GM21423 (cell line): ENCODE results near the gene DEFB128.
"Not testable (repeated sequence)": the region's sequence is repeated elsewhere in the genome, so short reads cannot be mapped to it uniquely, and the experiment has no call there.

Source experiments
- ATAC-seq: cut with Tn5 transposase; IDR thresholded peaks from one replicate; pipeline ENCODE4 v1.9.1; 2021; ENCODE audit warnings: mild to moderate bottlenecking, moderate library complexity; ENCODE audit not compliant: unreplicated experiment

Gene DEFB128

DNA sequence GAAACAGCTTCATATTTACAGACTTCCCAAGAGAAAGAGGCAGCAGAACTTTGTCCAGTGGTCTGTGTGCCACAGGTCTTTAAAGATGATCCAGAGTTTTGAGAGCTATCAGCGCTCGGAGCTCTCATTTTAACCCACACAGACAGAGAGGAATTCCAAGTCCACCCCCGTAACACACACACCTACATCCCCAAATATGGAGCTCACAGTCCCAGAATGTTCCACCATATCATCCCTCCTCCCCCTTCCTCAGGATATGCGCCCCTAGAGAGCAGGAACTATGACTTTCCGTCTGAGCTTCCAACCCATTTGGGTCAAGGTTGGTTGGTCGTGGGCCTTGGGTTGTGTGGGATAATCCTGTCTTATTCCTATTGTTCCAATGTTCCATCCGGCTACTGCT, at the start of gene DEFB128:
TSS of gene DEFB128 (minus strand) at position 101 of the 400 bp plus-strand sequence. CDS start at position 13, 88 bp downstream.
- no peak for ATAC-seq

DNA sequence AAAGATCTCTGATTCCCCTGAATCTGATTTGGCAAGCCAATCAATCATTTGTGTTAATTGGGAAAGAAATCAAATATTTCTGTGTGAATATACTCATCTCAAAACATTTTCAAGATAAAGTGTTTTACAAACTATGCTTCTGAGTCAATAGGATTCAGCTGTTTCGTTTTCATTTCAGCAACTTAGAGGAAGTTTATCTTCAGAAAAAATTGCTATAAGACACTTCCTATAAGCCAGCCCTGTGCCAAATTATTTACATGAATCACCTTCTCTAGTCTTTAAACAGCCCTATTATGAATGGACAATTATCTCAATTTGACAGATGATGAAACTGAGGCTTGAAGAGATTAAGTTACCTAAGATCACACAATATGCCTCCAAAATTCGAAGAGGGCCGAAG, 48.4 kb upstream of the DEFB128 start:
- no peak for ATAC-seq

DNA sequence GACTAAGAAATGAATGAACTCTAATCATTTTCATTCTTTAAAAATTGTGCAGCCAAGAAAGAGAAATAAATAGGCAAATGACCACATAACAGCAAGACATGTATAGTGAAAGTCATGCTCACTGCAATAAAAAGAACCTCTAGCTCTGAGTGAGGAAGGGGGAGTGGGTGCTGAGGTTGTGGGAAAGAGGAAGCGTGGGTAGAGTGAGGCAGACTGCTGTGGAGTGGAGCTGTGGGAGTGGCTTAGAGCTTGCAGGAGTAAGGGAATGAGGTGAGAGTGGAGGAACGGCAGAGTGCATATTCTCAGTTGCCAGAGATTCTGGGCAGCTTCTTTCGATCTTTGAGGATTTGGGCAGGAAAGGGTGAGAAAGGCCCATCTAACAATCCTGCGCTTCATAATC, 48.0 kb upstream of the DEFB128 start:
- peak; percentile 53 for ATAC-seq

DNA sequence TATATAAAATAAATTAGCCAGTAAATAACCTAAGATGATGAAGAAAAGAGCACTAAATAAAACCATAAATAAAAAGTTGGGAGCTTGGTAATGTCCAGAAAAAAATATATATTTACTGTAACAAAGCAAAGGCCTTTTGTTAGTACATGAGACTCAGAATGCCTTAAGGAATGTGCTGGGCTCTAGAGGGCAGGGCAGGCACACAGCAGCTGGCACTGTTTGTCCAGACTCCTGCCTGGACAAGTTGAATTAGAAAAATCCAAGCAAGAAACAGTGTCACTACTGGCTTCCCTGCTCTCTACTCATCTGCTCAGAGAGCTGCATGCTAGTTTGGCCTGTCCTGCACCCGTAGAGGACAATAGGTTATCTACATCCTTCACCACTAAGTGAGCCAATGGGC, 46.4 kb upstream of the DEFB128 start:
- ATAC-seq, result no peak

DNA sequence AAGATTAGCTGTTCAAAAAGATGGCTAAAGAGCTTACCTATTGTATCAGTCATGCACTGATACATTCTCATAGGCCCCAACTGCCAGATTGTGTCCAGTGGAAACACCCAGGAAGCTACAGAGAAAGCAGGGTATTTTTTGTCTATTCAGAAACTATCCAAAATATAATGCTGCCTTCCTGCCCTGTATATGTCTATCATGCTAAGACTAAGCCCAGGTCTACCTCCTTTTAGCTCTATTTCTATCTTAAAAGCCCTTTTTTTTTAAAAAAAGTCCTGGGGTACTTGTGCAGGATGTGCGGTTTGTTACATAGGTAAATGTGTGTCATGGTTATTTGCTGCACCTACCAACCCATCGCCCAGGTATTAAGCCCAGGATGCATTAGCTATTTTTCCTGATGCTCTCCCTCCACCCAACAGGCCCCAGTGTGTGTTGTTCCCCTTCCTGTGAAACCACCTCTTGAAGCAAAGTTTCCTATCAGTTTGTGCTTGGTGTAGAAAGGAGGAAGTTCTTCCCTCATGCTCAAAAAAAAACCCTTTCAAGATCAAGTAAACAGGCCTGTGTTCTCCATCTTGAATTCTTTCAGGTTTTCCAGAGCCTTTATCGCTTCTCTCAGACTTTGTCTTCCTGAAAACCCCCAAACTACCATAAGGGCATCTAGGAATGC, 38.1 kb upstream of the DEFB128 start:
- no peak for ATAC-seq

DNA sequence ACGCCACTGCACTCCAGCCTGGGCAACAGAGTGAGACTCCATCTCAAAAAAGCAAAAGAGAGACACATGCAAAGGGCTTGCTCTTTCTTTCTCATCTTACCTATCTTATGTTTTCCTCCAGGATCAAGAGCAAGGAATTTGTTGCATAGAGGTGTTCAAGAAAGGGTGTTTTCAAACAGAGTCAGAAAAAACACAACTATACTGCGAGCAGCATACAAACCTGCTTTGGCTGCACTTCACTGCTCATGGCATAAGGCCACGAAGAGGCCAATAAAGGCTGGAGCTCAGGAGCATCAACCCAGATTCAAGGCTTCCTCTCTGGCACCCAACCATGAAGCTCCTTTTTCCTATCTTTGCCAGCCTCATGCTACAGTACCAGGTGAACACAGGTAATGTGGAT, 37.4 kb upstream of the DEFB128 start, which contains the start of gene DEFB129:
TSS of gene DEFB129 (plus strand) at position 301 of the 400 bp plus-strand sequence. CDS start at position 332, 31 bp downstream.
- ATAC-seq, result no peak

DNA sequence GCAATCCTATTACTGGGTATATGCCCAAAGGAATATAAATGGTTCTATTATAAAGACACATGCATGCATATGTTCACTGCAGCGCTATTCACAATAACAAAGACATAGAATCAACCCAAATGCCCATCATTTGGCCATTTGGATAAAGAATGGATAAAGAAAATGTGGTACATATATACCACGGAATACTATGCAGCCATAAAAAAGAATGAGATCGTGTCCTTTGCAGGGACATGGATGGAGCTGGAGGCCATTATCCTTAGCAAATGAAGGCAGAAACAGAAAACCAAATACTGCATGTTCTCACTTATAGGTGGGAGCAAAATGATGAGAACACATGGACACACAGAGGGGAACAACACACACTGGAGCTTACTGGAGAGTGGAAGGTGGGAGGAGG, 36.4 kb upstream of the DEFB128 start:
- ATAC-seq, result not testable (repeated sequence)

DNA sequence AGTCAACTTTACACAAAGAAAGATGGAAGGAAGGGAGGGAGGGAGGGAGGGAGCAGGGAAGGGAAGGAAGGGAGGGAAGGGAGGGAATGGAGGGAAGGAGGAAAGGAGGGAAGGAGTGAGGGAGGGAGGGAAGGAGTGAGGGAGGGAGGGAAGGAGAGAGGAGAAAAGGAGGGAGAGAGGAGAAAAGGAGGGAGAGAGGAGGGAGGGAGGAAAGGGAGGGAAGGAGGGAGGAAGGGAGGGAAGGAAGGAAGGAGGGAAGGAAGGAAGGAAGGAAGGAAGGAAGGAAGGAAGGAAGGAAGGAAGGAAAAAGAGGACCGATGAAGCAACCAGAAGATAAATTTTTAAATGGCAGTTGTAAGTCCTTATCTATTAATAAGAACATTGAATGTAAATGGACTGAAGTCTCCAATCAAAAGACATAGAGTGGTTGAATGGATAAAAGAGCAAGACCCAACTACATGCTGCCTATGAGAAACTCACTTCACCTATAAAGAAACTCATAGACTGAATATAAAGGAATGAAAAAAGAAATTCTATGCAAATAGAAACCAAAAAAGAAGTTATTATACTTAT, 31.8 kb upstream of the DEFB128 start:
- no peak for ATAC-seq

DNA sequence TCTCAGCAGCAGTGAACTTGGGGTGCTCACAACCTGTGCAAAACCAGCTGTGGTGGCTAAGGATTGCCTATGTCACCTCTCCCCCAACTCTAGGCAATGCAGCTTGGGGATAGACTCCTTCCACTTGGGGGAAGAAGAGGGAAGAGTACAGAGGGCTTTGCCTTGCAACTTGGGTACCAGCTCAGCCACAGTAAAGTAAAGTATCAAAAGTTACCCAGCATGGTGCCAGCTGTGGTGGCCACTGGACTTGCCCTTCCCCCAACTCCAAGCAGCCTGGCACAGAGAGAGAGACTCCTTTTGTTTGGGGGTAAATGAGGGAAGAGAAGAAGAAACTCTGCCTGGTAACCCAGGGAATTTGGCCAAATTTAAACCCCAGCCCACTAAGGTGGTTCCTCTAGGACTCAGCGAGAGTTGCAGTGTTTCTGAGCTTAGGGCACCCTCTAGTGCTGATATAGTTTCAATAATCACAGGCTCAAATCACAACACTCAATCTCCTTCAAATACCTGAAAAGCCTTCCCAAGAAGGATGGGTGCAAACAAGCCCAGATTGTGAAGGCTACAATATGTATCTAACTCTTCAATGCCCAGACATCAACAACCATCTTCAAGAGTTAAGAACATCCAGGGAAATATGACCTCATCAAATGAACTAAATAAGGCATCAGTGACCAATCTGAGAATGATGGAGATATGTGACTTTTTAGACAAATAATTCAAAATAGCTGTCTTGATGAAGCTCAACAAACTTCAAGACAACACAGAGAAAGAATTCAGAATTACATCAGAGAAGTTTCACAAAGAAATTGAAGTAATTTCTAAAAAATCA, 30.0 kb upstream of the DEFB128 start:
- ATAC-seq, result no peak

DNA sequence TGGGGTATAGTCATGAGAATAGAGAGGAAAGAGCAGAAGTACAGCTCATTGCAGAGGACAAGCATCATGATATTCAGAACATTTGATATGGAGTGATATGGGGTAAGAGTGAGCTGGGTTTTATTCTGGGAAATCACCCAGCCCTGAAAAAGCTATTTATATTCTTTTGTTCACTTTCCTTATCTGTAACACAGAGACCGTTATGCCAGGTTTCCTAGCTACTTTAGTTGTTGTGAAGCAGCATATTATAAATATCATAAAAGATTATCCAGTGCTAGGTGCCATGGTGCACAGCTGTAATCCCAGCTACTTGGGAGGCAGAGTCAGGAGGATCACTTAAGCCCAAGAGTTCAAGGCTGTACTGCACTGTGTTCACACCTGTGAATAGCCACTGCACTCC, 27.8 kb upstream of the DEFB128 start:
- ATAC-seq, result no peak

DNA sequence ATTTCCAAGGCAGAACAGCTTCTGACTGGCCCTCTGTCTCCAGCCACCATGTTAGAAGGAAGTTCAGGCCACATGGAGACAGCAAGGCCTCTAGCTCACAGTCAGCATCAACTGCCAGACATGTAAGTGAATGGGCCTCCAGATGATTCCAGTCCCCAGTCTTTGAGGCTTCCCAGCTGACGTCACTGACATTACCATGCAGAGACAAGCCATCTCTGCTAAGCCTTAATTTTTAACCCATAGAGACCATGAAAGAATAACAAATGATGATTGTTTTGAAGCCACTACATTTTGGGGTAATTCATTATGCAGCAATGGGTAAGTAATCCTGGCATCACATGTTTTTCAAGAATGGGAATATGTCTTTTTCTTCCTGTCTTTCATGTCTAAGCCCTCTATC, 26.3 kb upstream of the DEFB128 start:
- no peak for ATAC-seq

DNA sequence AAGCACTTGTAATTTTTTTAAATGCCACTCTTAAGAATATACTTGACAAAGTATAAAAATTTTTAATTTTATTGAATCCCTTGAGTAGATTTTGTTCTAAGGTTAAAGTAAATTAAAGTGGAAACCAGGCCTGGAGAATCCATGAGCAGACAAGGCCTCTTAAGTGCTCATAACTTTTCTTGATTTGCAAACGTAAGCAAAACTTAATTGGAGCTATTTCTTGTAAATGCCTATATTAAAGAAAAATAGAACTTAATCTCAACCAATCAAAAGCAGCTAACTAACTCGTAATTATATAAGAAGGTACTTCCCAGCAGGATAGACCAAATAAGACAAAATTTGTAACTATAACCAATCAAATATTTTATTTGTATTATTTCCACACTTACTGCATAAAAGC, 24.9 kb upstream of the DEFB128 start:
- no peak for ATAC-seq

DNA sequence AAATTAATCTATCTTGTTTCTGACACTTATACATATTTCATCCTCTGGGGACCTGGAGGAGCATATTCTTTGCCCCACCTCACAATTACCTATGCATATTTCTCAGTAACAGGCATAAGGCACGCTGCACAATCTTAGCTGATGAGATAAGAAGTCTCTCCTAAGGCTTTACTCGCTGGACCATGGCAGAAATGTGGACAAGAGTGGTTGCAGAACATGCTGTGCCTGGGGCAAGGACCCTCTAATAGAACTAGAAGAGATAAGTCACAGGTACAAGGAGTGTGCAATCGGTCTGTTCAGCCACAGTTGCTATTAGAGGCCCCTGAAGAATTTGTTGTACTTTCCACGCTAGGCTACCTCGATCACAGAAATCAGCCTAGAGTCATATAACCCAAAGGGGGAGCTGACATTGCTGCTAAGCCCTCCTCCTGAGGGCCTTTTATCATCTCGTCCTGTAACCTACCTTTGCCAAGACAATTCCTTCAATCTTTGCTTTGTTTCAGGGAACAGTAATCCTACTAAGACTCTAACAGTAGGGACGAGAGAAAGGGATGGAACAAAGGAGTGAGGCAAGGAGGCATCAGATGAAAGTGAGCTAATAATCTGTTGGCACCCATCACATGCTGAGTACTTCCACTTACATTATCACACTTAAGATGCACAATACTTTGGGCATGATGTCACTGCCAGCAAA, 21.4 kb upstream of the DEFB128 start:
- ATAC-seq, result no peak

DNA sequence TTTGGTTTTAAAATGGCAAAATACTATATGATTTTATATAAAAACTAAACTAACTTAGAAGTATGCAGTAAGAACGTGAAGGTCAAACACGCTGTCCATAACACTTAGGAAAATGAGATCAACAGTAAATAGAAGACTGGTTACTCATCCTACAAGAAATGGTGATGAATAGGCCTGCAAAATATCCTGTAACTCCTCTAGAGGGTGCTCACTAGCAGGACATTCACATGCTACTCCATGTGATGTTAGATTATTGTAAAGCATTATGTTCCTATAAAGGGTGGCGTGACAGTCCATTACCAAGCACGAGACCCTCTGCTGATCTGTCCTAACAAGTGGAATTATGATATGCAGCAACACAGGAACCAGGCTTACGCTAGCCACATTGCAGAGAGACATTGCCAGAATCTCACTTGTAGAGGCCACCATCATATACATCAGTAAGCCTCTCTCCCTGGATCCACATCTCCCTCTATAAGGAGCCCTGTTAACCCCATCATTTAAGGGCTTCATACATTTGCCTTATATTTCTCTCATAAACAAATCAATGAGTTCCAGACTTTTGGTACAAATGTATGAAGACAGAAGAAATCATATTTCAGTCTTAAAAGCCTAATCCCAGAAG, 19.5 kb upstream of the DEFB128 start:
- ATAC-seq, result no peak

DNA sequence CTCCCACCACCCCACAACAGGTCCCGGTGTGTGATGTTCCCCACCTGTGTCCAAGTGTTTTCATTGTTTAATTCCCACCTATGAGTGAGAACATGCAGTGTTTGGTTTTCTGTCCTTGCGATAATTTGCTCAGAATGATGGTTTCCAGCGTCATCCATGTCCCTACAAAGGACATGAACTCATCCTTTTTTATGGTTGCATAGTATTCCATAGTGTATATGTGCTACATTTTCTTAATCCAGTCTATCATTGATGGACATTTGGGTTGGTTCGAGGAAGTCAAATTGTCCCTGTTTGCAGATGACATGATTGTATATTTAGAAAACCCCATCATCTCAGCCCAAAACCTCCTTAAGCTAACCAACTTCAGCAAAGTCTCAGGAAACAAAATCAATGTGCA, 14.1 kb upstream of the DEFB128 start:
- not testable (repeated sequence) for ATAC-seq

DNA sequence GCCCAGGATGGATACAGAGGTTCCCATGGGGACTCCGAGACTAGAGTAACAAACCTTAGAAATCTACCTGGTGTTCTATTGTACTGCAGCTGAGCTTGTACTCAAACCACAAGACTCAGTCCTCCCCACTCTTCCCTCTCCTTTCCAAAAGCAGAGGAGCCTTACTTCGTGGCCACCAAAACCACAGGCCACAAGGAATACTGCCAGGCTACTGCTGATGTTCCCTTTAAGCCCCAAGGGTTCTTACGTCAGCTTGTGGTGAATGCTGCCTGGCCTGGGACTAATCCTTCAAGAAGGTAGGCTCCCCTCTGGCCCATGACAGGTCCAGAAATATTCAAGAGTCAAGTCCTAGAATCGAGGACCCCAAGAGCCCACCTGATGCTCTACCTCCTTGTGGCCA, 10.5 kb upstream of the DEFB128 start:
- ATAC-seq, result no peak

DNA sequence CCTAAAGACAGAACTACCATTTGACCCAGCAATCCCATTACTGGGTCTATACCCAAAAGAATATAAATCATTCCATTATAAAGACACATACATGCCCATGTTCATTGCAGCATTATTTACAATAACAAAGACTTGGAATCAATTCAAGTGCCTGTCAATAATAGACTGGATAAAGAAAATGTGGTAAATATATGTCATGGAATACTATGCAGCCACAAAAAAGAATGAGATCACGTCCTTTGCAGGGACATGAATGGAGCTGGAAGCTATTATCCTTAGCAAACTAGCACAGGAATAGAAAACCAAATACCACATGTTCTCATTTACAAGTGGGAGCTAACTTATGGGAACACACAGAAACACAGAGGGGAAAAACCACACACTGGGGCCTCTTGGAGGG, 8.7 kb upstream of the DEFB128 start:
- ATAC-seq, result no peak

DNA sequence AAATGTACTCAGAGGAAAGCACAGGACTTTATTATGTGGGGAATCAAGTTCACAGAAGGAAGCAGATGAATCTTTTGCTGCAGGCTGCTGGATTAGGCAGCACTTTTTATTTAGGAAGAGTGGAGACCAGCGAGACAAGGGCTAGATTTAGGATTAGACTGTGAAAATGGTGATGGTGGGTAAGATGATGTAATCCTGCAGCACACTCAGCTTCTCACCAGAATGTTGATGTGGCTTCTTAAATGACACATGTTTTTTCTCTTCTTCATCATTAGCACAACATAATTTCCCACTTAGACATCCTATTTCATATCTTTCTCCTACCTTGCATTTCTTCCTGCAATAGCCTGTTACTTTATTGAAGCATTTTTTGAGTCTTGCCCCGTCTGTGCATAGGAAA, 1.8 kb downstream of the DEFB128 start:
- ATAC-seq, result no peak

DNA sequence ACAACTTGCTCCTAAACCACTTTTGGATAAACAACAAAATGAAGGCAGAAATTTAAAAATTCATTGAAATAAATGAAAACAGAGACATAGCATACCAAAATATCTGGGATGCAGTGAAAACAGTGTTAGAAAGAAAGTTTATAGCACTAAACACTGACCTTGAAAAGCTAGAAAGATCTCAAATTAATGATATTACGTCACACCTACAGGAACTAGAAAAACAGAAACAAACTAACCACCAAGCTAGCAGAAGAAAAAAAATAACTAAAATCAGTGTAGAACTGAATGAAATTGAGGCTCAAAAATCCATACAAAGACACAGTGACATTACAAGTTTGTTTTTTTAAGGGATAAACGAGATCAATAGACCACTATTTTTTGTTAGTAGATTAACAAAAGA, 5.2 kb downstream of the DEFB128 start:
- no peak for ATAC-seq

DNA sequence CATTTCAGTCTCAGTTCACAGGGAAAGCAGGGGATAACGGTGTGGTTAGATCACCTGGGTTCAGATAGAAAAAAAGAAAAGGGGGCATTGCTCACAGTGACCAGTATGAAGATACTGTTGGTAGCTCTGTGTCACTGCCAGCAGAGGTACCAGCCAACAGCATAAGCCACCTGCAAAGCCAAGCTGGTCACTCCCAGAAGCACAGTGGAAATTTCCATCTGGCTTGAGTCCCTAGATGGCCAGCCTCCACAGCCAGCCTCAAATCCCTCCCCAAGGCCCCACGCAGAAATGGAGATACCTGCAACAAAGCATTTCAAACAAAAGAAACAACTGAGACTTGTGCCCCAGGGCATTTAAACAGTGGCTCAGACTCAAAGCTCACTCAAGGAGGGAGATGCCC, 20.6 kb downstream of the DEFB128 start:
- ATAC-seq, result no peak

DNA sequence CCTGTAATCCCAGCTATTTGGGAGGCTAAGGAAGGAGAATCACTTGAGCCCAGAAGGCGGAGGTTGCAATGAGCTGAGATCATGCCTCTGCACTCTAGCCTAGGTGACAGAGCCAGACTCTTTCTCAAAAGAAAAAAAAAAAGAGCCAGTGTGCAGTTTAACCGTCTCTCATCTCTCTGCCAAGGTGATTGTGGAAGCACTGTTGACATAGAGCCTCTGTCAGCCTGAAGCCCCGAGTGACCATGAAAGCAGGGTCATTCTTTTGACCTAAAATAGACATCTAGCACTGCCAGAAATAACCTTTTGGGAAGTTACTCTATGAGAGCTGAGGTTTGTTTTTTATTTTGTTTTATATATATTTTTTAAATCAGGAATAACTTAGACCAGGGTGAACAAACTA, 24.9 kb downstream of the DEFB128 start:
- ATAC-seq, result no peak
